ENCODE data around the gene MAGEL2. TPM values are rescaled to one million over a fixed set of nuclear protein-coding genes. Genes with fewer than 3 reads are reported as not detected.
"Not testable (repeated sequence)": the region's sequence is repeated elsewhere in the genome, so short reads cannot be mapped to it uniquely, and the experiment has no call there.

The MAGEL2 gene
- total and polyA plus RNA-seq, 2 donors (not counting 3 experiments of a cell fraction or from before 2014, with no cell fraction given): not detected

GRCh38 chr15:23599053-23599452 lies 48.6 kb downstream of the MAGEL2 start:
- no peak for TF ChIP-seq POLR2AphosphoS5 (IDR thresholded peaks at IDR 0.05; ENCODE audit: insufficient read depth, low read depth, low read length)
- Histone ChIP-seq H3K79me2 (ENCODE audit: control insufficient read depth, insufficient read depth, low read length) (no peaks in the 10 kb centered on the region), H3K27ac (ENCODE audit: insufficient read depth, low read depth, low read length) (no peak overlapping the region), H3K4me3 (replicated peaks in 1 of 3; ENCODE audit: insufficient read depth in 1 of 3, low read depth in 1 of 3, low read length in 3 of 3) (no peak overlapping the region), H3K4me2 (ENCODE audit: insufficient read depth, low read length) (no peak overlapping the region), H3K4me1 (ENCODE audit: control insufficient read depth, extremely low read depth, insufficient read depth, low read length) (no peaks in the 10 kb centered on the region), H3K27me3 (ENCODE audit: control insufficient read depth in 2 of 2, insufficient read depth in 2 of 2, low read length in 2 of 2) (no peaks in the 10 kb centered on the region), H4K20me1 (replicated peaks; ENCODE audit: control insufficient read depth, extremely low read depth, insufficient read depth, low read length) (no peaks in the 10 kb centered on the region), H3K9me1 (replicated peaks; ENCODE audit: control insufficient read depth, extremely low read depth, insufficient read depth, low read length) (no peaks in the 10 kb centered on the region), H2AFZ (ENCODE audit: low read depth, low read length) (no peak overlapping the region), H3K36me3 (ENCODE audit: control insufficient read depth in 2 of 2, extremely low read depth in 1 of 2, insufficient read depth in 2 of 2, low read length in 2 of 2) (no peaks in the 10 kb centered on the region), H3K9me3 (replicated peaks; ENCODE audit: control insufficient read depth, insufficient read depth, low read length) (no peaks in the 10 kb centered on the region), H3K9ac (replicated peaks; ENCODE audit: extremely low read depth, insufficient read depth, low read length) (no peak overlapping the region)
- ChIA-PET CTCF (no interaction called here), POLR2A (no interaction called here)
- no TSS peak for BruUV-seq (replicated peaks)
- intact Hi-C loops (cut with micrococcal nuclease): no loop called here
- FAIRE-seq: no peak
- dilution Hi-C loops (cut with MboI; ENCODE audit: extremely low pct_ligation_motif_present, low sequenced_read_pairs): no loop called here
- DNase-seq (ENCODE audit: low read depth, low spot score): no peak

GRCh38 chr15:23597278-23597677 lies 50.4 kb downstream of the MAGEL2 start:
- H3K4me1 ChIP-seq (ENCODE audit: control insufficient read depth, extremely low read depth, insufficient read depth, low read length); H3K79me2 ChIP-seq (ENCODE audit: control insufficient read depth, insufficient read depth, low read length); H3K9me3 ChIP-seq (replicated peaks; ENCODE audit: control insufficient read depth, insufficient read depth, low read length); dilution Hi-C loops (cut with MboI; ENCODE audit: extremely low pct_ligation_motif_present, low sequenced_read_pairs); H3K9ac ChIP-seq (replicated peaks; ENCODE audit: extremely low read depth, insufficient read depth, low read length); FAIRE-seq; DNase-seq (ENCODE audit: low read depth, low spot score); H3K27ac ChIP-seq (ENCODE audit: insufficient read depth, low read depth, low read length); H2AFZ ChIP-seq (ENCODE audit: low read depth, low read length); H3K9me1 ChIP-seq (replicated peaks; ENCODE audit: control insufficient read depth, extremely low read depth, insufficient read depth, low read length); CTCF ChIA-PET; H3K4me3 ChIP-seq (replicated peaks in 1 of 3; ENCODE audit: insufficient read depth in 1 of 3, low read depth in 1 of 3, low read length in 3 of 3); H4K20me1 ChIP-seq (replicated peaks; ENCODE audit: control insufficient read depth, extremely low read depth, insufficient read depth, low read length); H3K27me3 ChIP-seq (ENCODE audit: control insufficient read depth in 2 of 2, insufficient read depth in 2 of 2, low read length in 2 of 2); H3K36me3 ChIP-seq (ENCODE audit: control insufficient read depth in 2 of 2, extremely low read depth in 1 of 2, insufficient read depth in 2 of 2, low read length in 2 of 2); intact Hi-C loops (cut with micrococcal nuclease); BruUV-seq (replicated peaks); H3K4me2 ChIP-seq (ENCODE audit: insufficient read depth, low read length); POLR2A ChIA-PET: not testable (repeated sequence)

- no peaks in the 10 kb centered on the region for H3K79me2 ChIP-seq (ENCODE audit: control insufficient read depth, insufficient read depth, low read length)
- no peak overlapping the region for H3K9ac ChIP-seq (replicated peaks; ENCODE audit: extremely low read depth, insufficient read depth, low read length)
- ChIA-PET CTCF (no interaction called here), POLR2A (no interaction called here)
- H3K4me1 ChIP-seq (ENCODE audit: control insufficient read depth, extremely low read depth, insufficient read depth, low read length): no peaks in the 10 kb centered on the region
- H3K4me3 ChIP-seq (replicated peaks in 1 of 3; ENCODE audit: insufficient read depth in 1 of 3, low read depth in 1 of 3, low read length in 3 of 3): no peak overlapping the region
- no peaks in the 10 kb centered on the region for H4K20me1 ChIP-seq (replicated peaks; ENCODE audit: control insufficient read depth, extremely low read depth, insufficient read depth, low read length)
- DNase-seq (ENCODE audit: low read depth, low spot score) (no peak), FAIRE-seq (no peak)
- dilution Hi-C loops (cut with MboI; ENCODE audit: extremely low pct_ligation_motif_present, low sequenced_read_pairs) (no loop called here), intact Hi-C loops (cut with micrococcal nuclease) (no loop called here)
- H3K9me1 ChIP-seq (replicated peaks; ENCODE audit: control insufficient read depth, extremely low read depth, insufficient read depth, low read length): no peaks in the 10 kb centered on the region
- no peak overlapping the region for H3K27ac ChIP-seq (ENCODE audit: insufficient read depth, low read depth, low read length)
- H3K4me2 ChIP-seq (ENCODE audit: insufficient read depth, low read length): no peak overlapping the region
- no peaks in the 10 kb centered on the region for H3K36me3 ChIP-seq (ENCODE audit: control insufficient read depth in 2 of 2, extremely low read depth in 1 of 2, insufficient read depth in 2 of 2, low read length in 2 of 2)
- H3K27me3 ChIP-seq (ENCODE audit: control insufficient read depth in 2 of 2, insufficient read depth in 2 of 2, low read length in 2 of 2): no peaks in the 10 kb centered on the region
- no peaks in the 10 kb centered on the region for H3K9me3 ChIP-seq (replicated peaks; ENCODE audit: control insufficient read depth, insufficient read depth, low read length)
- no peak overlapping the region for H2AFZ ChIP-seq (ENCODE audit: low read depth, low read length)
- BruUV-seq (replicated peaks): no TSS peak
- no peak for TF ChIP-seq MAX (IDR thresholded peaks at IDR 0.05; ENCODE audit: insufficient read depth, insufficient read length)
- no peak for TF ChIP-seq EZH2 (IDR thresholded peaks at IDR 0.05; ENCODE audit: borderline replicate concordance, low read depth, low read length, severe bottlenecking)
- TF ChIP-seq GATA2 (IDR thresholded peaks at IDR 0.05; ENCODE audit: insufficient read depth, insufficient read length, low read depth, low read length): no peak
- no peak for TF ChIP-seq POLR2A (IDR thresholded peaks at IDR 0.05; ENCODE audit: low read depth, low read length)
- TF ChIP-seq MYC (IDR thresholded peaks at IDR 0.05; ENCODE audit: low read depth, low read length): no peak
- TF ChIP-seq CTCF (IDR thresholded peaks at IDR 0.05; ENCODE audit: extremely low read depth in 1 of 2, insufficient read depth in 1 of 2, low read depth in 1 of 2, low read length in 2 of 2): no peak
- TF ChIP-seq FOS (IDR thresholded peaks at IDR 0.05; ENCODE audit: borderline replicate concordance, insufficient read depth, low read length): no peak
- TF ChIP-seq JUN (IDR thresholded peaks at IDR 0.05; ENCODE audit: borderline replicate concordance, insufficient read depth, insufficient read length, low read depth): no peak
- TF ChIP-seq POLR2AphosphoS5 (IDR thresholded peaks at IDR 0.05; ENCODE audit: insufficient read depth, low read depth, low read length): no peak
Observed at GRCh38 chr15:23596736-23597135, 50.9 kb downstream of the MAGEL2 start.
